PC-9 (cell line): ENCODE data around the gene KDM6A. TPM values are rescaled to one million over a fixed set of nuclear protein-coding genes. Genes with fewer than 3 reads are reported as not detected.
"Not testable (repeated sequence)": the region's sequence is repeated elsewhere in the genome, so short reads cannot be mapped to it uniquely, and the experiment has no call there.

Experiments used
- BruUV-seq: library from RNA; stranded (reverse); fragments of 400-500 nt; replicated peaks from 2 replicates; lab custom pipeline; 2021; lab: Mats Ljungman, UMichigan
- CTCF ChIA-PET: fragments of 300-600 bp; sonication (Branson Sonifier 250); formaldehyde crosslinking; loops from one replicate; lab custom pipeline; 2022; ENCODE audit warnings: antibody characterized with exemption; lab: Charles Lee
- POLR2A ChIA-PET: fragments of 300-600 bp; sonication (Branson Sonifier 250); formaldehyde crosslinking; loops from one replicate; lab custom pipeline; 2022; ENCODE audit warnings: antibody characterized with exemption; ENCODE audit not compliant: unreplicated experiment; lab: Charles Lee
- DNase-seq, 2 experiments: peaks; one replicate each; pipeline versions ENCODE4 v3.0.0 to v3.0.0-alpha.2; 2015 to 2022; ENCODE audit warnings: mixed read lengths in 1 of 2
- H2AFZ ChIP-seq: fragments of 200-600 bp; sonication (generic); 2 replicates; pipeline ENCODE4 v1.8.1; 2017; ENCODE audit warnings: antibody characterized with exemption
- H3F3A ChIP-seq: fragments of 200-600 bp; sonication (generic); 2 replicates; pipeline ENCODE4 v1.8.1; 2017; ENCODE audit warnings: antibody characterized with exemption, mild to moderate bottlenecking, low read depth; ENCODE audit not compliant: insufficient read depth
- H3K27ac ChIP-seq: fragments of 200-600 bp; sonication (generic); 2 replicates; pipeline ENCODE4 v1.6.1; 2016; ENCODE audit warnings: mixed run types
- H3K27me3 ChIP-seq: fragments of 200-600 bp; sonication (generic); 2 replicates; pipeline ENCODE4 v1.6.1; 2016; ENCODE audit warnings: low read depth, mixed run types; ENCODE audit not compliant: insufficient read depth
- H3K36me3 ChIP-seq: fragments of 200-600 bp; sonication (generic); 2 replicates; pipeline ENCODE4 v1.6.1; 2016; ENCODE audit warnings: low read depth, mixed run types
- H3K4me1 ChIP-seq: fragments of 200-600 bp; sonication (generic); replicated peaks from 2 replicates; pipeline ENCODE4 v1.6.1; 2016; ENCODE audit warnings: mixed run types; ENCODE audit not compliant: insufficient read depth
- H3K4me2 ChIP-seq: fragments of 200-600 bp; sonication (generic); 2 replicates; pipeline ENCODE4 v1.6.1; 2017; ENCODE audit warnings: mixed run types
- H3K4me3 ChIP-seq: fragments of 200-600 bp; sonication (generic); 2 replicates; pipeline ENCODE4 v1.6.1; 2016; ENCODE audit warnings: mixed run types
- H3K79me2 ChIP-seq: fragments of 200-600 bp; sonication (generic); 2 replicates; pipeline ENCODE4 v1.6.1; 2017; ENCODE audit warnings: low read depth, mixed run types
- H3K9me2 ChIP-seq: fragments of 200-600 bp; sonication (generic); 2 replicates; pipeline ENCODE4 v1.8.1; 2017; ENCODE audit warnings: mild to moderate bottlenecking; ENCODE audit not compliant: insufficient read depth
- H3K9me3 ChIP-seq: fragments of 200-600 bp; sonication (generic); 2 replicates; pipeline ENCODE4 v1.8.1; 2016; ENCODE audit warnings: low read depth; ENCODE audit not compliant: insufficient read depth
- H4K20me1 ChIP-seq: fragments of 200-600 bp; sonication (generic); 2 replicates; pipeline ENCODE4 v1.8.1; 2017; ENCODE audit not compliant: insufficient read depth
- EZH2 ChIP-seq: fragments of 200-600 bp; sonication (generic); IDR thresholded peaks from 2 replicates; pipeline ENCODE4 v1.8.0; 2017; ENCODE audit warnings: antibody characterized with exemption, low read depth
- intact Hi-C: fragments of 100-400 bp; cut with micrococcal nuclease; formaldehyde crosslinking; loops from one replicate; pipeline ENCODE4 v1.10.0; 2022; ENCODE audit not compliant: unreplicated experiment
- total RNA-seq: library from RNA; stranded (reverse); gene quantifications from 2 replicates; pipeline ENCODE4 v1.2.3, GENCODE V29; 2021
- TF ChIP-seq, protein P1 (sequence below): fragments of 200-600 bp; sonication (generic); conservative IDR thresholded peaks from 2 replicates; pipeline ENCODE4 v1.6.1; 2017; ENCODE audit warnings: mixed run types, antibody characterized with exemption, mild to moderate bottlenecking, moderate library complexity

KDM6A gene
- total RNA-seq, 1 experiment from 2014 or later, result 20.5 TPM

DNA sequence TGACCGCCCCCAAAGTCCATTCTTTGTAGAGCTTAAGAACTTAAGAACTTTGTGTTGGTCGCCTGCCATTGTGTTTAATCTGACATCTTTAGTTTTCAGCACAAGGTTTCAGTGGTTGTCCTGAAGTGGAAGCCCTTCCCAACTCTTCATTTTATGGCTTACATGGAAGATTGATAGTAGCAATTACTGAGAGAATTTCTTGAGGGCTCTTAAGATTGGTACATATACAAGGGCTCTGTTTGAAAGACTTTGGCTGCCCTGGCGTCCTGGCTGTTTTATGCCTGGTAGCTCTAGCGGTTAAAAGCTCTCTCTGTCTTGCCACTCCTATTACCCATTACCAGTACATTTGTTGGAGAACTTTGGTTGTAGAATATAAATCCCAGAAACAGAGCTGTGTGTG, 75.0 kb downstream of the KDM6A start:
- ChIA-PET CTCF (no interaction called here), POLR2A (no interaction called here)
- Histone ChIP-seq H2AFZ (no peak overlapping the region), H3K4me1 (no peaks in the 10 kb centered on the region), H3F3A (no peaks in the 10 kb centered on the region), H3K4me2 (no peak overlapping the region), H3K9me3 (no peaks in the 10 kb centered on the region), H3K27me3 (no peaks in the 10 kb centered on the region), H3K4me3 (no peak overlapping the region), H4K20me1 (no peaks in the 10 kb centered on the region), H3K36me3 (no peaks in the 10 kb centered on the region), H3K27ac (no peak overlapping the region), H3K79me2 (peaks cover 22% of the 10 kb centered on the region), H3K9me2 (no peaks in the 10 kb centered on the region)
- TF ChIP-seq, protein P1, sequence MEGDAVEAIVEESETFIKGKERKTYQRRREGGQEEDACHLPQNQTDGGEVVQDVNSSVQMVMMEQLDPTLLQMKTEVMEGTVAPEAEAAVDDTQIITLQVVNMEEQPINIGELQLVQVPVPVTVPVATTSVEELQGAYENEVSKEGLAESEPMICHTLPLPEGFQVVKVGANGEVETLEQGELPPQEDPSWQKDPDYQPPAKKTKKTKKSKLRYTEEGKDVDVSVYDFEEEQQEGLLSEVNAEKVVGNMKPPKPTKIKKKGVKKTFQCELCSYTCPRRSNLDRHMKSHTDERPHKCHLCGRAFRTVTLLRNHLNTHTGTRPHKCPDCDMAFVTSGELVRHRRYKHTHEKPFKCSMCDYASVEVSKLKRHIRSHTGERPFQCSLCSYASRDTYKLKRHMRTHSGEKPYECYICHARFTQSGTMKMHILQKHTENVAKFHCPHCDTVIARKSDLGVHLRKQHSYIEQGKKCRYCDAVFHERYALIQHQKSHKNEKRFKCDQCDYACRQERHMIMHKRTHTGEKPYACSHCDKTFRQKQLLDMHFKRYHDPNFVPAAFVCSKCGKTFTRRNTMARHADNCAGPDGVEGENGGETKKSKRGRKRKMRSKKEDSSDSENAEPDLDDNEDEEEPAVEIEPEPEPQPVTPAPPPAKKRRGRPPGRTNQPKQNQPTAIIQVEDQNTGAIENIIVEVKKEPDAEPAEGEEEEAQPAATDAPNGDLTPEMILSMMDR, result no peak
- no peak for TF ChIP-seq EZH2
- intact Hi-C loops, result no loop called here
- no peak for DNase-seq
- no TSS peak for BruUV-seq

GRCh38 chrX:44948406-44948805, 75.4 kb downstream of the KDM6A start:
- H4K20me1 ChIP-seq, result no peaks in the 10 kb centered on the region
- no TSS peak for BruUV-seq
- H3F3A ChIP-seq, result no peaks in the 10 kb centered on the region
- H3K4me3 ChIP-seq, result no peak overlapping the region
- H3K9me3 ChIP-seq, result no peaks in the 10 kb centered on the region
- H3K27ac ChIP-seq, result no peak overlapping the region
- DNase-seq, result no peak
- intact Hi-C loops, result no loop called here
- H2AFZ ChIP-seq, result no peak overlapping the region
- H3K4me1 ChIP-seq, result no peaks in the 10 kb centered on the region
- ChIA-PET POLR2A (no interaction called here), CTCF (no interaction called here)
- H3K79me2 ChIP-seq, result peaks cover 22% of the 10 kb centered on the region
- no peaks in the 10 kb centered on the region for H3K36me3 ChIP-seq
- H3K9me2 ChIP-seq, result no peaks in the 10 kb centered on the region
- TF ChIP-seq EZH2, result no peak
- TF ChIP-seq, protein P1, result no peak
- H3K27me3 ChIP-seq, result no peaks in the 10 kb centered on the region
- H3K4me2 ChIP-seq, result no peak overlapping the region

DNA sequence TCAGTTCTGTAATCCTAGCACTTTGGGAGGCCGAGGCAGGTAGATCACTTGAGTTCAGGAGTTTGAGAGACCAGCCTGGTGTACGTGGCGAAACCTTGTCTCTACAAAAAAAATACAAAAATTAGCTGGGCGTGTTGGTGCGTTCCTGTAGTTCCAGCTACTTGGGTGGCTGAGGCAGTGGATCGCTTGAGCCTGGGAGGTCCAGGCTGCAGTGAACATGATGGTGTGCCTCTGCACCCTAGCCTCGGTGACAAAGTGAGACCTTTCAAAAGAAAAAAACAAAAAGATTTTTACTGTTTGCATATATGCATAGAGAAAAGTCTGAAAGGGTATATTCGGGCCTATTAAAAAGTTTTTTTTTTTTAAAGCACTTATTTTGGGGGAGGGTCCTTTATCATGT, 76.1 kb downstream of the KDM6A start:
- CTCF ChIA-PET, result no interaction called here
- Histone ChIP-seq H3K36me3 (no peaks in the 10 kb centered on the region), H3K4me3 (no peak overlapping the region), H3K4me2 (no peak overlapping the region), H3K27me3 (no peaks in the 10 kb centered on the region), H3K9me2 (no peaks in the 10 kb centered on the region), H3K4me1 (no peaks in the 10 kb centered on the region), H4K20me1 (no peaks in the 10 kb centered on the region), H3F3A (no peaks in the 10 kb centered on the region), H3K9me3 (no peaks in the 10 kb centered on the region), H3K79me2 (peaks cover 22% of the 10 kb centered on the region), H3K27ac (no peak overlapping the region), H2AFZ (no peak overlapping the region)
- TF ChIP-seq, protein P1, result no peak
- no peak for TF ChIP-seq EZH2
- no peak for DNase-seq
- intact Hi-C loops, result no loop called here
- no TSS peak for BruUV-seq
- POLR2A ChIA-PET, result no interaction called here

GRCh38 chrX:44950471-44951366, 77.7 kb downstream of the KDM6A start:
- intact Hi-C loops, H3K27me3 ChIP-seq, DNase-seq, H3K27ac ChIP-seq, H2AFZ ChIP-seq, CTCF ChIA-PET, H3K36me3 ChIP-seq, H3K4me3 ChIP-seq, H3K9me2 ChIP-seq, BruUV-seq, H4K20me1 ChIP-seq, H3K9me3 ChIP-seq, H3K4me1 ChIP-seq, H3K4me2 ChIP-seq, H3F3A ChIP-seq: not testable (repeated sequence)
- POLR2A ChIA-PET, result interaction anchor here (0.6 to 0.7 kb wide), 3 partner anchors 12 to 1373 kb away, joined by 4 to 5 read pairs (median 4); no protein-coding TSS in a partner anchor
- H3K79me2 ChIP-seq, result peaks cover 22% of the 10 kb centered on the region
